K562 (cell line): Measurements from ENCODE around the gene EPOP. TPM values are rescaled to one million over a fixed set of nuclear protein-coding genes. Genes with fewer than 3 reads are reported as not detected.

Experiments
- BRD4 ChIP-seq: fragments of 200-600 bp; sonication (generic); IDR thresholded peaks from 2 replicates; pipeline ENCODE4 v1.6.1; 2017; ENCODE audit warnings: inconsistent platforms
- CHCHD3 ChIP-seq: fragments of 250-450 bp; sonication (Bioruptor Pico); IDR thresholded peaks from 2 replicates; pipeline ENCODE4 v2.1.2; 2022; ENCODE audit warnings: mild to moderate bottlenecking
- CHD4 ChIP-seq: fragments of 200-600 bp; sonication (generic); IDR thresholded peaks from 3 replicates; pipeline ENCODE4 v1.6.1; 2012; ENCODE audit warnings: low read depth, mild to moderate bottlenecking, mixed read lengths, low read length, inconsistent platforms; ENCODE audit not compliant: insufficient read depth, insufficient replicate concordance, poor library complexity, severe bottlenecking
- DEAF1 ChIP-seq: fragments of 450-650 bp; formaldehyde crosslinking; IDR thresholded peaks from 2 replicates; pipeline ENCODE4 v1.4.0; 2020; ENCODE audit warnings: mild to moderate bottlenecking, moderate library complexity
- EGR1 ChIP-seq: fragments of 450-650 bp; conservative IDR thresholded peaks from 2 replicates; pipeline ENCODE4 v1.6.1; 2017; ENCODE audit warnings: mild to moderate bottlenecking
- EP400 ChIP-seq: fragments of 450-650 bp; IDR thresholded peaks from 2 replicates; pipeline ENCODE4 v1.6.1; 2017; ENCODE audit warnings: antibody characterized with exemption, mild to moderate bottlenecking, moderate library complexity
- GABPB1 ChIP-seq: sonication (generic); formaldehyde crosslinking; IDR thresholded peaks from 2 replicates; pipeline ENCODE4 v1.8.0; 2022; ENCODE audit warnings: mild to moderate bottlenecking, missing genetic modification reagents
- GTF2E2 ChIP-seq: fragments of 200-800 bp; sonication (Bioruptor generic); IDR thresholded peaks from 2 replicates; pipeline ENCODE4 v1.6.1; 2016; ENCODE audit warnings: missing genetic modification characterization, missing compliant biosample characterization
- KDM2B ChIP-seq: fragments of 250-450 bp; sonication (Bioruptor Pico); IDR thresholded peaks from 2 replicates; pipeline ENCODE4 v1.8.0; 2021; ENCODE audit warnings: mild to moderate bottlenecking, moderate library complexity
- KLF6 ChIP-seq: fragments of 250-450 bp; sonication (Bioruptor Pico); IDR thresholded peaks from 2 replicates; pipeline ENCODE4 v1.4.0; 2020; ENCODE audit warnings: mild to moderate bottlenecking, moderate library complexity, borderline replicate concordance
- MTA1 ChIP-seq: fragments of 450-650 bp; IDR thresholded peaks from 2 replicates; pipeline ENCODE4 v1.6.1; 2017; ENCODE audit warnings: borderline replicate concordance
- NR2C1 ChIP-seq, 2 experiments: fragments of 450-650 bp; IDR thresholded peaks; 2 replicates each; pipeline ENCODE4 v1.6.1; 2017; ENCODE audit warnings: mild to moderate bottlenecking in 2 of 2, antibody characterized with exemption in 1 of 2, inconsistent platforms in 1 of 2, missing compliant biosample characterization in 1 of 2, missing genetic modification characterization in 1 of 2
- PML ChIP-seq: IDR thresholded peaks from 2 replicates; pipeline ENCODE4 v1.6.1; 2012; ENCODE audit warnings: low read length, inconsistent platforms
- POLR2H ChIP-seq: IDR thresholded peaks from 2 replicates; pipeline ENCODE4 v1.6.1; 2016; ENCODE audit warnings: missing genetic modification characterization, low read depth, mild to moderate bottlenecking, control low read depth, missing compliant biosample characterization, moderate library complexity
- TBP ChIP-seq: optimal IDR thresholded peaks from 2 replicates; pipeline ENCODE3; 2011; ENCODE audit warnings: low read depth, low read length, improper control_type of control experiment
- TEAD4 ChIP-seq, 2 experiments: sonication (generic) in 1 of 2; formaldehyde crosslinking in 1 of 2; IDR thresholded peaks; 2 replicates each; pipeline versions ENCODE4 v1.6.1 to v1.8.0; 2012 to 2022; ENCODE audit warnings: borderline replicate concordance in 1 of 2, inconsistent platforms in 1 of 2, low read length in 1 of 2, mild to moderate bottlenecking in 1 of 2, missing genetic modification reagents in 1 of 2
- ZBTB1 ChIP-seq: sonication (generic); formaldehyde crosslinking; IDR thresholded peaks from 2 replicates; pipeline ENCODE4 v1.8.1; 2023; ENCODE audit warnings: missing genetic modification reagents, low read depth, mild to moderate bottlenecking, borderline replicate concordance
- ZFP30 ChIP-seq: fragments of 250-450 bp; sonication (Bioruptor Pico); IDR thresholded peaks from 2 replicates; pipeline ENCODE4 v1.8.0; 2022; ENCODE audit warnings: moderate library complexity, mild to moderate bottlenecking, inconsistent platforms, borderline replicate concordance
- ZFX ChIP-seq: sonication (generic); formaldehyde crosslinking; IDR thresholded peaks from 2 replicates; pipeline ENCODE4 v1.8.0; 2022; ENCODE audit warnings: mild to moderate bottlenecking, missing genetic modification reagents, moderate library complexity
- ZKSCAN8 ChIP-seq: fragments of 200-800 bp; sonication (Bioruptor generic); IDR thresholded peaks from 2 replicates; pipeline ENCODE4 v1.6.1; 2016; ENCODE audit warnings: missing genetic modification characterization, missing compliant biosample characterization
- ZNF57 ChIP-seq: fragments of 450-650 bp; formaldehyde crosslinking; IDR thresholded peaks from 2 replicates; pipeline ENCODE4 v1.4.0; 2020; ENCODE audit warnings: mild to moderate bottlenecking, moderate library complexity
- ZNF639 ChIP-seq, 2 experiments: fragments of 200-800 bp in 1 of 2; sonication (Bioruptor generic) in 1 of 2; sonication (generic) in 1 of 2; formaldehyde crosslinking in 1 of 2; IDR thresholded peaks in 1 of 2; conservative IDR thresholded peaks in 1 of 2; 2 replicates each; pipeline versions ENCODE4 v1.5.0 to v1.6.1; 2016 to 2020; ENCODE audit warnings: missing compliant biosample characterization in 1 of 2, missing genetic modification characterization in 1 of 2, missing genetic modification reagents in 1 of 2
- ZNF644 ChIP-seq: fragments of 200-800 bp; sonication (Bioruptor generic); IDR thresholded peaks from 2 replicates; pipeline ENCODE4 v1.6.1; 2016; ENCODE audit warnings: low read depth, missing genetic modification characterization, missing compliant biosample characterization
- ZZZ3 ChIP-seq: fragments of 450-650 bp; IDR thresholded peaks from 2 replicates; pipeline ENCODE4 v1.6.1; 2016; ENCODE audit warnings: antibody characterized with exemption, mild to moderate bottlenecking, moderate library complexity
- polyA plus RNA-seq, 8 experiments: library from polyadenylated mRNA; depleted of rRNA in 4 of 8; stranded (reverse) in 5 of 8; unstranded in 3 of 8; fragments of >200 nt; fragmentation: Nextera tagmentation in 2 of 8; fragmentation: Illumina TruSeq in 1 of 8; extraction: Ambion mirVana in 2 of 8; extraction: Trizol in 1 of 8; gene quantifications; 2 replicates each; pipeline versions ENCODE4 v1.2.1 to v1.2.3, GENCODE V29; 2011 to 2014; ENCODE audit warnings: inconsistent platforms in 1 of 8, missing spikeins in 1 of 8
- total RNA-seq, 7 experiments: library from RNA; depleted of rRNA in 6 of 7; stranded (reverse); fragments of >200 nt in 6 of 7; fragmentation: Illumina TruSeq in 2 of 7; extraction: Trizol in 2 of 7; gene quantifications; 2 replicates each; pipeline versions ENCODE4 v1.2.1 to v1.2.3, GENCODE V29; 2011 to 2021; ENCODE audit warnings: low replicate concordance in 1 of 7
- TF ChIP-seq, protein P1 (sequence below): fragments of 250-450 bp; sonication (Bioruptor Pico); IDR thresholded peaks from 2 replicates; pipeline ENCODE4 v1.9.0; 2021; ENCODE audit warnings: mild to moderate bottlenecking

EPOP gene
- total and polyA plus RNA-seq, 9 of the 15 experiments (the other 6 are each of a cell fraction or from before 2014, with no cell fraction given) = 0.41 to 10.6 (median 4.6) TPM

- peak in 1 of 2 experiments; percentile 97; a peak in 2 of 4 replicates for TF ChIP-seq ZNF639 (CRISPR knock-in tag; conservative IDR thresholded peaks at IDR 0.05 in 1 of 2, IDR thresholded peaks at IDR 0.05 in 1 of 2)
- peak; percentile 60 for TF ChIP-seq ZFX
- no peak for TF ChIP-seq EGR1
- peak; percentile 30; the same call in 1 of the 2 replicates for TF ChIP-seq GABPB1 (CRISPR knock-in tag)
- TF ChIP-seq ZKSCAN8 = peak; percentile 88
- TF ChIP-seq DEAF1 (CRISPR knock-in tag) = no peak
- TF ChIP-seq KLF6 (CRISPR knock-in tag) = no peak
- 0 out of 2 replicates have a peak, but pooled peaks have one; percentile 32 for TF ChIP-seq NR2C1 (IDR thresholded peaks at IDR 0.05)
- peak; percentile 61 for TF ChIP-seq NR2C1 (tag; IDR thresholded peaks at IDR 0.05)
- TF ChIP-seq MTA1 = no peak; the same call in 1 of the 2 replicates
- no peak for TF ChIP-seq CHD4
- peak; percentile 87 for TF ChIP-seq POLR2H (tag)
- TF ChIP-seq TBP = peak; percentile 82
- TF ChIP-seq, protein P1, sequence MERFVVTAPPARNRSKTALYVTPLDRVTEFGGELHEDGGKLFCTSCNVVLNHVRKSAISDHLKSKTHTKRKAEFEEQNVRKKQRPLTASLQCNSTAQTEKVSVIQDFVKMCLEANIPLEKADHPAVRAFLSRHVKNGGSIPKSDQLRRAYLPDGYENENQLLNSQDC (CRISPR knock-in tag) = peak; percentile 63; the same call in 1 of the 2 replicates
- TF ChIP-seq ZBTB1 (CRISPR knock-in tag) = peak; percentile 97
- TF ChIP-seq GTF2E2 (tag) = no peak
- TF ChIP-seq PML = 0 out of 2 replicates have a peak, but pooled peaks have one; percentile 30
- TF ChIP-seq EP400 = peak; percentile 79
- TF ChIP-seq KDM2B (CRISPR knock-in tag) = 0 out of 2 replicates have a peak, but pooled peaks have one; percentile 74
- peak; percentile 97 for TF ChIP-seq ZZZ3
- 0 out of 2 replicates have a peak, but pooled peaks have one; percentile 53 for TF ChIP-seq CHCHD3
- peak; percentile 10; the same call in 1 of the 2 replicates for TF ChIP-seq TEAD4 (IDR thresholded peaks at IDR 0.05; ENCODE audit: low read length)
- TF ChIP-seq TEAD4 (CRISPR knock-in tag; IDR thresholded peaks at IDR 0.05; ENCODE audit: borderline replicate concordance) = no peak
- no peak for TF ChIP-seq ZFP30 (CRISPR knock-in tag)
- peak; percentile 50; the same call in 1 of the 2 replicates for TF ChIP-seq ZNF644
- no peak for TF ChIP-seq ZNF57 (CRISPR knock-in tag)
- no peak for TF ChIP-seq BRD4
These were observed 27.6 kb upstream of the EPOP start (continued) for GRCh38 chr17:38702166-38702915.
